ENCODE data around the gene RSPH6A.

DNA sequence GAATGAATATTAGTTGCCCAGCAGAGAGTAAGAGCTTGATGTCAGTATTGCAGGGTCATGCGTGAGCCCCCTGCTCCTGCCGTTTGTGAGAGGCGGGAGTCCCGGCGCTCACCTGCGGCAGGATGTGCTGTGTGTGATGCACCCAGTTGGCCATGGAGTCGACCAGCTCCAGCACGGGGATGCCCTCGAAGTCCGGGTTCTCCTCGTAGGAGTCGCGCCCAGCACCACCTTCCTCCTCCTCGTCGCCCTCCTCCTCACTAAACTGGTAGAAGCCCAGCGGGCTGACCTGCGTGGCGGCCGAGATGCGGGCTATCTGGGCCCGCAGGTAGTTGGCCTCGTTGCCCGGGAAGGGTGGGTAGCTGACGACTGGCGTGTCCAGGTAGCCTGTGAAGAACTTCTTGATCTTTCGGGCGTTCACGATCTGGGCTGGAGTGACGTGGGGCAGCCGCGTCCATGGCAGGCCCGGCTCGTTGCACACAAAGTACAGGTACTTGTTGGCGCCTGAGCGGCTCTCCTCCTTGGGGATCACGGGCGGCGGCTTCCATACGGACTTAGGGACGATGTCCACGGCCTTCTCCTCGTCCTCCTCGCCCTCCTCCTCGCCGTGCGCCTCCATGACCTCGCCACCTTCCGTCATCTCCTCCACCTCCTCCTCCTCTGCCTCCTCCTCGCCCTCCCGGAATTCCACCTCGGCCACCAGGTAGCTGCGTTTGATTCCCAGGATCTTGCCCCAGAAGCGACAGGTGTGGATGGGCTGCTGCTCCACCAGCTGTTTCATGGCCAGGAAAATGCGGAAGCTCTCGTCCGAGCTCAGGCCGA lies 10.8 kb downstream of the RSPH6A start:
- TF ChIP-seq, protein P1, sequence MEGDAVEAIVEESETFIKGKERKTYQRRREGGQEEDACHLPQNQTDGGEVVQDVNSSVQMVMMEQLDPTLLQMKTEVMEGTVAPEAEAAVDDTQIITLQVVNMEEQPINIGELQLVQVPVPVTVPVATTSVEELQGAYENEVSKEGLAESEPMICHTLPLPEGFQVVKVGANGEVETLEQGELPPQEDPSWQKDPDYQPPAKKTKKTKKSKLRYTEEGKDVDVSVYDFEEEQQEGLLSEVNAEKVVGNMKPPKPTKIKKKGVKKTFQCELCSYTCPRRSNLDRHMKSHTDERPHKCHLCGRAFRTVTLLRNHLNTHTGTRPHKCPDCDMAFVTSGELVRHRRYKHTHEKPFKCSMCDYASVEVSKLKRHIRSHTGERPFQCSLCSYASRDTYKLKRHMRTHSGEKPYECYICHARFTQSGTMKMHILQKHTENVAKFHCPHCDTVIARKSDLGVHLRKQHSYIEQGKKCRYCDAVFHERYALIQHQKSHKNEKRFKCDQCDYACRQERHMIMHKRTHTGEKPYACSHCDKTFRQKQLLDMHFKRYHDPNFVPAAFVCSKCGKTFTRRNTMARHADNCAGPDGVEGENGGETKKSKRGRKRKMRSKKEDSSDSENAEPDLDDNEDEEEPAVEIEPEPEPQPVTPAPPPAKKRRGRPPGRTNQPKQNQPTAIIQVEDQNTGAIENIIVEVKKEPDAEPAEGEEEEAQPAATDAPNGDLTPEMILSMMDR (IDR thresholded peaks at IDR 0.05), result no peak
- no peak for TF ChIP-seq POLR2A (IDR thresholded peaks at IDR 0.05)
